Mammary epithelial cell (primary cell): ENCODE data around the gene SLC12A8.

Source experiments
- CTCF ChIP-seq, 2 donors: IDR thresholded peaks in 1 of 2; conservative IDR thresholded peaks in 1 of 2; 2 replicates each; pipeline ENCODE4 v1.5.1; 2011 to 2012; ENCODE audit warnings: inconsistent platforms in 2 of 2, low read length in 2 of 2, mild to moderate bottlenecking in 2 of 2, control low read depth in 1 of 2, low read depth in 1 of 2; ENCODE audit not compliant: insufficient read depth in 1 of 2; ENCODE audit errors: extremely low read depth in 1 of 2
- EZH2 ChIP-seq: IDR thresholded peaks from 2 replicates; pipeline ENCODE4 v1.6.1; 2012; ENCODE audit warnings: low read length, inconsistent platforms, borderline replicate concordance

DNA sequence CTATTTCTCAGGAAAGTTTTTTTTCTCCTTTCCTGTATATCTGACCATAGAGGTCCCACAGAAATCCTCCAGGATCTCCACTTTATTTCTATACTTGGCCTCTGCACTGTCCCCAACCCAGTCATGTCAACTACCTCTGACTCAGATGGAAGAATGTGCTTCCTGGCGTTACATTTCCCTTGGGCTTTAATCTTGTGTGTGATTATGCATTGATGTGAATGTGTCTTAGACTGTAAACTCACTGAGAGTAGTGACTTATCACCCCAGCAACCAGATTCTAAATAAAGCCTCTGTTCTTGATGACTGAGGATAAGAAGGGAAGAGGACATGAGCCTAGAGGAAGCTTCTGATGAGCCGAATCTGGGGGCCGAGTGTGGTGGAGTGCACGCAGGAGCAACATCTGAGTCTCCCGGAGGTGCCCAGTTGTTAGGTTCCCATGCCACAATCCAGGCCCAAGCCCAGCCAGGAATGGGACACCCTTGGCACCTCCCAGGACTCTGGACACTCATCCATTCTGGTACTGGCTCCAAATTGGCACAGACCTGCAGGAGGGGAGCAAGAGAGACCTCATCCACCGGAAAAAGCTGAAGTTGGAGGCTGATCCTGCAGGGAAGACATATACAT is 124.7 kb downstream of the SLC12A8 start:
- TF ChIP-seq CTCF (conservative IDR thresholded peaks at IDR 0.05 in 1 of 2, IDR thresholded peaks at IDR 0.05 in 1 of 2; ENCODE audit: extremely low read depth in 1 of 2, insufficient read depth in 1 of 2, low read depth in 1 of 2, low read length in 2 of 2): no peak
- no peak for TF ChIP-seq EZH2
